ENCODE data around the gene F10.

Gene F10

DNA sequence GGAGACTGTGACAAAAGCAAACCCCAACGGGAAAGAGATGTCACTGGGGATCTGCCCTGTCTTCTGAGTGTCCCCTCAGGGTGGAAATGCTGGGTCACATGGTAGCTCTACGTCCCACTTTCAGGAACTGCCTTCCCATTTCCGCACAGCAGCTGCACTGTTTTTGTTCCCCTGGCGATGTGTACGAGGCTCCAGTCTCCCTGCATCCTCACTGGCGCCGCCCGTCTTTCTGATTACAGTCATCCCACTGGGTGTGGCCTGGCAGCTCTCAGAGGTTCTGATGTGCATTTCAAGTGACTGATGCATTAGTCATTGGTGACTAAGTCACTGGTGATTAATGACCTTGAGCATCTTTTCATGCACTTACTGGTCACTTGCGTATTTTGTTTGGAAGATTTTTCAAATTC, 64.7 kb downstream of the F10 start:
- TF ChIP-seq, protein P1, sequence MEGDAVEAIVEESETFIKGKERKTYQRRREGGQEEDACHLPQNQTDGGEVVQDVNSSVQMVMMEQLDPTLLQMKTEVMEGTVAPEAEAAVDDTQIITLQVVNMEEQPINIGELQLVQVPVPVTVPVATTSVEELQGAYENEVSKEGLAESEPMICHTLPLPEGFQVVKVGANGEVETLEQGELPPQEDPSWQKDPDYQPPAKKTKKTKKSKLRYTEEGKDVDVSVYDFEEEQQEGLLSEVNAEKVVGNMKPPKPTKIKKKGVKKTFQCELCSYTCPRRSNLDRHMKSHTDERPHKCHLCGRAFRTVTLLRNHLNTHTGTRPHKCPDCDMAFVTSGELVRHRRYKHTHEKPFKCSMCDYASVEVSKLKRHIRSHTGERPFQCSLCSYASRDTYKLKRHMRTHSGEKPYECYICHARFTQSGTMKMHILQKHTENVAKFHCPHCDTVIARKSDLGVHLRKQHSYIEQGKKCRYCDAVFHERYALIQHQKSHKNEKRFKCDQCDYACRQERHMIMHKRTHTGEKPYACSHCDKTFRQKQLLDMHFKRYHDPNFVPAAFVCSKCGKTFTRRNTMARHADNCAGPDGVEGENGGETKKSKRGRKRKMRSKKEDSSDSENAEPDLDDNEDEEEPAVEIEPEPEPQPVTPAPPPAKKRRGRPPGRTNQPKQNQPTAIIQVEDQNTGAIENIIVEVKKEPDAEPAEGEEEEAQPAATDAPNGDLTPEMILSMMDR (IDR thresholded peaks at IDR 0.05; ENCODE audit: control insufficient read depth, insufficient read depth, low read depth, low read length, missing control alignments): no peak
- H3K4me3 ChIP-seq (ENCODE audit: control insufficient read depth, low read depth, low read length): no peak overlapping the region
- peak; percentile 98 for DNase-seq (ENCODE audit: low read depth)

GRCh38 chr13:113187883-113188665, 65.5 kb downstream of the F10 start:
- no peak for DNase-seq (ENCODE audit: low read depth)
- H3K4me3 ChIP-seq (ENCODE audit: control insufficient read depth, low read depth, low read length): no peak overlapping the region
- TF ChIP-seq, protein P1 (IDR thresholded peaks at IDR 0.05; ENCODE audit: control insufficient read depth, insufficient read depth, low read depth, low read length, missing control alignments): no peak

DNA sequence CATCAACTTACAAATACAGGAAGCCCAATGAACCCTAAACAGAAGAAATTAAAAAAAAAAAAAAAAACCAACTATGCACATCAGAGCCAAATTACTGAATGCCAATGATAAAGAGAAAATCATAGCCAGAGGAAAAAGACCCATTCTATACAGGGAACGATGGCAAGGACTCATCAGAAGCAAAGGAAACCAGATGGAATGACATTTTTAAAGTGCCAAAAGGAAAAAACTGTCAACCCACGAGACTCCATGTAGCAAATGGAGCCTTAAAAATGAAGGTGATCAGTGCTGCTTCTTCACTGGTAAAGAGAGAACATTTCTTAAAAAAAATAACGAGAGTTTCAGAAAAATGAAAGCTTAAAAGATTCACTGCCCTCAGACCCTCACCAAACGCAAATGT, 67.6 kb downstream of the F10 start:
- no peak overlapping the region for H3K4me3 ChIP-seq (ENCODE audit: control insufficient read depth, low read depth, low read length)
- DNase-seq (ENCODE audit: low read depth): no peak
- TF ChIP-seq, protein P1 (IDR thresholded peaks at IDR 0.05; ENCODE audit: control insufficient read depth, insufficient read depth, low read depth, low read length, missing control alignments): no peak

DNA sequence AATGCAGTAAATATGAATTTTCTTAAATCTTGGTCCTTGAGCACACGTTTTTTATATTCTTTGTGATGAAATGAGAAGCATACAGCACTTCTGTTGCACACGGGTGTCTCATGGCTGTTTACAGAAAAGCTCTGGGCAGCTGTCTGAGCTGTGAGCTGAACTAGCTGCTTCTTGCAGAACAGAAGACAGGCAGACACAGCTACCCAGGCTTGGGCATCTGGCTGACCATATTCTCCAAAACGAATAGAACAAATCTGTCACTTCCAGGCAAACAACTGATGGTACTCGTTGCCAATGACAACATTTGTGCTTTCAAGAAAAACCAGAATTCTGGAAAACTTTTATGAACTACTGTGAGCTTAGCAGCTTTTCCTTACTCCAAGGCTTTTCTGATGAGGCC, 69.7 kb downstream of the F10 start:
- TF ChIP-seq, protein P1 (IDR thresholded peaks at IDR 0.05; ENCODE audit: control insufficient read depth, insufficient read depth, low read depth, low read length, missing control alignments): no peak

GRCh38 chr13:113192902-113193301, 70.3 kb downstream of the F10 start:
- TF ChIP-seq, protein P1 (IDR thresholded peaks at IDR 0.05; ENCODE audit: control insufficient read depth, insufficient read depth, low read depth, low read length, missing control alignments): no peak
- H3K4me3 ChIP-seq (ENCODE audit: control insufficient read depth, low read depth, low read length): no peak overlapping the region
- peak; percentile 61 for DNase-seq (ENCODE audit: low read depth)

More for the DNA sequence above, 69.7 kb downstream of the F10 start:
- H3K4me3 ChIP-seq (ENCODE audit: control insufficient read depth, low read depth, low read length): no peak overlapping the region
- DNase-seq (ENCODE audit: low read depth): no peak

GRCh38 chr13:113195360-113195759, 72.8 kb downstream of the F10 start:
- H3K4me3 ChIP-seq (ENCODE audit: control insufficient read depth, low read depth, low read length): no peak overlapping the region
- no peak for DNase-seq (ENCODE audit: low read depth)
- TF ChIP-seq, protein P1 (IDR thresholded peaks at IDR 0.05; ENCODE audit: control insufficient read depth, insufficient read depth, low read depth, low read length, missing control alignments): no peak
